ENCODE measurements around the gene DENND1B.

GRCh38 chr1:197677313-197677712 is 98.0 kb downstream of the DENND1B start:
- TF ChIP-seq CTCF (conservative IDR thresholded peaks at IDR 0.05) = no peak
- no peak for TF ChIP-seq ZFX (IDR thresholded peaks at IDR 0.05)

All from C4-2B (cell line).